Mammary epithelial cell (primary cell): ENCODE results near the gene RAB39A.
A peak's percentile ranks its signal among the peaks of the same experiment; 100 is the strongest.

Experiments used
- CTCF ChIP-seq, 2 donors: IDR thresholded peaks in 1 of 2; conservative IDR thresholded peaks in 1 of 2; 2 replicates each; pipeline ENCODE4 v1.5.1; 2011 to 2012; ENCODE audit warnings: inconsistent platforms in 2 of 2, low read length in 2 of 2, mild to moderate bottlenecking in 2 of 2, control low read depth in 1 of 2, low read depth in 1 of 2; ENCODE audit not compliant: insufficient read depth in 1 of 2; ENCODE audit errors: extremely low read depth in 1 of 2
- EZH2 ChIP-seq: IDR thresholded peaks from 2 replicates; pipeline ENCODE4 v1.6.1; 2012; ENCODE audit warnings: low read length, inconsistent platforms, borderline replicate concordance

- TF ChIP-seq CTCF (conservative IDR thresholded peaks at IDR 0.05 in 1 of 2, IDR thresholded peaks at IDR 0.05 in 1 of 2; ENCODE audit: extremely low read depth in 1 of 2, insufficient read depth in 1 of 2, low read depth in 1 of 2, low read length in 2 of 2) (peak; percentile 38 to 49), EZH2 (no peak)
These were observed 11.5 kb upstream of the RAB39A start for GRCh38 chr11:107916671-107917241.
